Measurements from ENCODE around the gene BBS4.
"Not testable (repeated sequence)": the region's sequence is repeated elsewhere in the genome, so short reads cannot be mapped to it uniquely, and the experiment has no call there.

The BBS4 gene

GRCh38 chr15:72706266-72706665, 20.3 kb downstream of the BBS4 start:
- no peak for DNase-seq

- DNase-seq = not testable (repeated sequence)
These were observed 22.7 kb downstream of the BBS4 start for GRCh38 chr15:72708551-72709303.

GRCh38 chr15:72722071-72722696, 36.2 kb downstream of the BBS4 start:
- DNase-seq = peak; percentile 77

- DNase-seq = no peak
These were observed 38.0 kb downstream of the BBS4 start for GRCh38 chr15:72724028-72724427.

GRCh38 chr15:72725446-72725845, 39.4 kb downstream of the BBS4 start:
- DNase-seq = no peak

- DNase-seq = not testable (repeated sequence)
These were observed 39.8 kb downstream of the BBS4 start for GRCh38 chr15:72725851-72726250.

- DNase-seq = no peak
These were observed 41.1 kb downstream of the BBS4 start for GRCh38 chr15:72727154-72727553.

GRCh38 chr15:72728249-72728648, 42.2 kb downstream of the BBS4 start:
- DNase-seq = not testable (repeated sequence)

GRCh38 chr15:72728821-72729220, 42.8 kb downstream of the BBS4 start:
- DNase-seq = no peak

GRCh38 chr15:72732086-72732485, 46.1 kb downstream of the BBS4 start:
- no peak for DNase-seq

- no peak for DNase-seq
These were observed 46.5 kb downstream of the BBS4 start for GRCh38 chr15:72732516-72732915.

GRCh38 chr15:72733941-72734738, 48.1 kb downstream of the BBS4 start:
- no peak for DNase-seq

GRCh38 chr15:72735111-72735510, 49.1 kb downstream of the BBS4 start:
- no peak for DNase-seq

GRCh38 chr15:72737061-72737460, 51.1 kb downstream of the BBS4 start:
- no peak for DNase-seq

- no peak for DNase-seq
These were observed 51.7 kb downstream of the BBS4 start for GRCh38 chr15:72737723-72738122.

- DNase-seq = no peak
These were observed 54.2 kb downstream of the BBS4 start for GRCh38 chr15:72740219-72740618.

- DNase-seq = no peak
These were observed 63.7 kb downstream of the BBS4 start for GRCh38 chr15:72749700-72750099.

- DNase-seq = peak; percentile 19
These were observed 65.9 kb downstream of the BBS4 start for GRCh38 chr15:72751751-72752455.

GRCh38 chr15:72754096-72754495, 68.1 kb downstream of the BBS4 start:
- no peak for DNase-seq

- no peak for DNase-seq
These were observed 72.2 kb downstream of the BBS4 start for GRCh38 chr15:72758182-72758581.

- DNase-seq = no peak
These were observed 74.7 kb downstream of the BBS4 start for GRCh38 chr15:72760590-72761260.

- DNase-seq = no peak
These were observed 78.6 kb downstream of the BBS4 start for GRCh38 chr15:72764656-72765055.

GRCh38 chr15:72766025-72766424, 80.0 kb downstream of the BBS4 start:
- no peak for DNase-seq
